ENCODE measurements around the gene GALNT5.

Gene GALNT5

DNA sequence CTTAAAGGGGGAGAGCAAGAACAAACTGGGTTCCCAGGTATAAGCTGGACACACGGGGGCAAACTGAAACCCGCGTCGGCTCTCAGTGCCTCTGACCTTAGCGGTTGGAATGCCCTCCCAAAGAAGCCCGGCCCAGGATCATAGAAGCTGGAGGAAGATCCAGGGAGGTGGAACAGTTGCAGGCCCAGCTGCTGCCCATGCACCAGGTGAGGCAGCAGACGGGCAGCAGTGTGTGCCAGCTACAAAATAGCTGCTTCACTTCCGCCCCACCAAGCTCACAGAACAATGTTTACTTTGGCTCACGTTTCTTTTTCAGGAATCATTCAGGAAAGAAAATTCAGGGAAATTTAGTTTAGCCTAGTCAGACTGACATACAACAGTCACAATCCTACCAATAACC, 72.0 kb downstream of the GALNT5 start:
- DNase-seq = no peak

DNA sequence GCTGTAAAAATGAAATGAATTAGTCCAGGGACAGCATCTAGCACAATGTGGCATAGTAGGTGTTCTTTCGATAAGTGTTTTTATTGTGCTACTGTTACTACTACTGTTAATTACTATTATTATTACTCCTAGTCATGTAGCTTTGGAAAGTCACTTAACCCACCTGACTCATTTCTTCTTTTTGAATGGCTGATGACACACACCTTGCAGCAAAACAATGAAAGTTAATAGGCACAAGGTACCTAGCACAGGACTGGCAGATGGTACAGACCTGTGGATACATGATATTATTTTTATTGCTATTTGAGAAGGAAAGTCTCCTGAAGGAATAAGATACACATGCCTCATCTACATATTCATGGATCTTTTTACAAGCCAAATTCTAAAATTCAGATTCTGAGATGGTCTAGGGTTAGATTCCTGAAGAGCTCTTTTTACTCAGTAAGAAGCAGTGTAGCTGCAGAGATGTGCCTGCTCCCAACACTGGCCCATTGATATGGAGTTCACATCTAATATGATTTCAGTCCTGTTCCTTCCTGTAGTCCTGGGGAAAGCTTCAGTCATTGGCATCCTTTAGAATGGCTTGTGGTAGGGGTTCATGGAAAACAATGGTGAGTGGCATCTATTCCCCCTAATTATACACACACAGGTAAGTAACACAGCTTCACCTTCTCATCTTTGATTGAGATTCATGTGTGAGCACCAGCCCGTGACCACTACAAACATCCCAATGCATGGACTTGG, 76.0 kb downstream of the GALNT5 start:
- no peak for DNase-seq

- DNase-seq = no peak
Measured at GRCh38 chr2:157334335-157334734, 76.8 kb downstream of the GALNT5 start.

DNA sequence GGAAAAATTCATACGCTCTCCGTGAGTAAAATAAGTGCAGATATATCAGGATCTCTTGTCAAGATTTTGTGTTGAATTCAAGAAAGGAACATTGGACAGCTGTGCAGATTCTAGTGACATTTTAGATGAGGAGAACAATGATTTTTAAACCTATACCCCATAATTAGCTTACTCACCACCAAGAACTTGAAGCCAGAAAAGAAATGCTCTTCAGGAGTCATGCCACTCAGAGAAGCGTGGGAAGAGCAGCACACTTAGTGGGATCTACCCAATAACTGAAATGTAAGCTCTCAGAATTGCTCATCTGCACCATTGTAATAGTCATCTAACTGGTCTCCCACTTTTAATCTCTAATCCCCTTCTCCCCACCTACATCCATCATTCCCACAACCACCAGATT, 77.3 kb downstream of the GALNT5 start:
- no peak for DNase-seq

DNA sequence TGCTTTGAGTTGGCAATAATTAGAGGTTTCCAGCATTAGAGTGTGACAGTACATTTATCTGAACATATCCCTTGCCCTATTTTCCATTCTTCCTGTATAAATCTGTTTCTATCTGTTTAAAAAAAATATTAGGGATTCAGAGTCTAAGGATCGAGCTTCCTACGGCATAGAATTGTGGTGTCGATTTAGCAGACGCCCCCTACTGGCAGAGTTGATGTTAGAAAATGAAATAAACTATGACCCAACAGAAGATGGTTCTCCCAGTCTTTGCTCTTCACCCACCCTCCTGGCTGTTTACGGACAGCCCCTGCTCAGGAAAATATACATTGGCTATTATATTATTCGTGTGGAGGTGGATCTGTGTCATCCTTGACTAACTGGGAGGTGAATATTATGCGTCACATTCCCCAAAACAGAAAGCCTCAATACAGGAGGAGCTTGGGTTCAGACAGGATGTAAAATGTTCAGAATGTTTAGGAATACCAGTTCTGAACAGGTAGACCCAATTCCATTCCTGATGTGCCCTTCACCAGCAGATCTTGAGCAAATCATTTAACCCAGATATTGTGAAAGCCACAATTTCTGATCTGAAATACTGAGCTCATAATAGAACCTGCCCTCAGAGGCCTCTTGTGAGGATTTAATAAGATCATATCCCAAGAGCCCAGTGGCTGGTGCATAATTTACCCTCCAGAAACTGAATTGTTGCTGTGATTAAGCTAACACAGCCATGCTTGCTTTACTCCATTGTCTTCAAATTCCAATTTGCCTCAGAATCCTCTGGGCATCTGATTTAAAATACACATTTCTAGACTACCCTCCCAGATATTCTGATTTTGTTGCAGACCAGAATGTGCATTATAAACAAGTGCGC, 78.9 kb downstream of the GALNT5 start:
- no peak for DNase-seq

GRCh38 chr2:157337978-157338377, 80.5 kb downstream of the GALNT5 start:
- DNase-seq = no peak

GRCh38 chr2:157339965-157340655, 82.6 kb downstream of the GALNT5 start:
- DNase-seq = no peak

- peak; percentile 42 for DNase-seq
Measured at GRCh38 chr2:157341381-157341780, 83.9 kb downstream of the GALNT5 start.

GRCh38 chr2:157345647-157346389, 88.3 kb downstream of the GALNT5 start:
- no peak for DNase-seq

DNA sequence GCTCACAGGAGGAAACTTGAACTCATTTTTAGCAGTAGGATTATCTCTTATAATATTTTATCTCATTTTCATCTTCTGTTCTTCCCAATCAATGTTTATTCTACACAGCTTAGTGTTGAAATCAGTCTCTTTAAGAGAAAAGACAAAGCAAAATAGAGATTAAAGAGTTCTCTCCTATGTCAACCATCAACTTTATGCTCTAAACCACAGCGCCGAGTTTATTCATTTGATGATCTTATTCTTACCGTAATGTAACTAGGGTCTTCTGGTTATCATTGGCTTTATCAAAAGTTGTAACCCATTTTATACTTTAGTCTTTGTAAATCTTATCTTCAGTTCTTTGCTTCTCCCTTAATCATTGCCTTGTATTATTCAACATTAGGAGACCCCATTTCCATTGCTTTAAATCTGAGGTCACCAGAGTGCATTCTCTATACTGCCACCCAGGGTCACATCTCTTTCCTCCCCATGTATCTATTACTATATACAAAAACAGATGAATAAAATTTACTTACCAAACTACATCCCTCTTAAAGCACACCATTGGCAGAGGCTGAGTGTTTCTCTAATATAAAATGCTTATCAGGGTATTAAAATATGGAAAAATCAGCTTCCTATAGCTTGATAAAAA, 90.9 kb downstream of the GALNT5 start:
- no peak for DNase-seq

GRCh38 chr2:157349949-157350515, 92.5 kb downstream of the GALNT5 start:
- DNase-seq = no peak

DNA sequence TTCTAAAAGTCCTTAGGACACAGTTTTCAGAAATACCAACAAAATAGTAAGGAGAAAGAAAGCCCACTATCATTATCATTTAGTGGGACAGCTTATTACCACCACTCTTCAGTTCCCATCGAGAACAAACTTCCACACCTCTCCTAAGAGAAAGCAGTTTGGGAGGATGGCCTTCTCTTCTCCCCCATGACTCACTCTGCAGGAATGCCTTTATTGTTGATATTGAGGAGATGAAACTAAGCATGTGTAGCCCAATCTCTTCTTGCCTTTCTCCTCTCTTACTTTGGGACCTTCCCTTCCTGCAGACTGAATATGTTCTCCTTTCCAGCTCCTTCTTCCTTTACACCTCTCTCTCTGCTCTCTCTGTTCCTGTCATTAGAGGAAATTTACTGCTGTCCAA, 98.1 kb downstream of the GALNT5 start:
- DNase-seq = no peak

DNA sequence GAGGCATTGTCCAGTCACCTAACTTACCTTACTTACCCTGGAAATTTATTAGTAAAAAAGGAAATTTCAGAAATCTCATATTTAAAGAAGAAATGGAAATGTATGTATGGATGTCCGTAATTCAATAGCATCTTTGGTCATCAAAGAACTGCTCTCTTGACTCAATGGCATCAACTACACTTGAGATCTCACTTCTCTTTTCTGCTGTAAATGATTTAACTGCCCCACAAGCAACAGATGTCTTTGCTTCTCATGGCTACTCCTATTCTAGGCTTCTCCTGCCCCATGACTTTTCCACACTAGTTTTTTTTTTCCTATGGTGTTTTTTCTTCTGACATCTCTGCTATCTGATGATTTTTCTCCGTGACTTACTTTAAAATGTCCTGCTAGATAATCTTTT, 102.1 kb downstream of the GALNT5 start:
- no peak for DNase-seq

DNA sequence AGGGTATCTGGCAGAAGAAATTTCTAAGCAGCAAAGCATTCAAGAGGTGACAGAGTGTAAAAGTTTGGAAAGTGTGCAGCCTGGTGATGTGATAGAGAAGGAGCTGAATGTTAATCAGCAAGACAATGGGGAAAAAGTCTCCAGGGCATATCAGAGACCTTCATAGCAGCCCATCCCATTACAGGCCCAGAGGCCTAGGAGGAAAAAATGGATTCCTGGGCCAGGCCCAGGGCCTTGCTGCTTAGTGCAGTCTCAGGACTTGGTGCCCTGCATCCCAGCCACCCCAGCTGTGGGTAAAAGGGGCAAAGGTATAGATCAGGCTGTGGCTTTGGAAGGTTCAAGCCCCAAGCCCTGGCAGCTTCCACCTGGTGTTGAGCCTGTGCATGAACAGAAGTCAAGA, 104.0 kb downstream of the GALNT5 start:
- DNase-seq = no peak

DNA sequence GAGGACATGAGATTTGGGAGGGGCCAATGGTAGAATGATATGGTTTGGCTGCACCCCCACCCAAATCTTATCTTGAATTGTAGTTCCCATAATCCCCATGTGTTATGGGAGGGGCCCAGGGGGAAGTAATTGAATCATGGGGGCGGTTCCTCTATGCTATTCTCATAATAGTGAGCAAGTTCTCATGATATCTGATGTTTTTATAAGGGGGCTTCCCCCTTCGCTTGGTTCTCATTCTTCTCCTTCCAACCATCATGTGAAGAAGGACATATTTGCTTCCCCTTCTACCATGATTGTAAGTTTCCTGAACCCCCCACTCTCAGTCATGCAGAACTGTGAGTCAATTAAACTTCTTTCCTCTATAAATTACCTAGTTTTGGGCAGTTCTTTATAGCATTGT, 105.1 kb downstream of the GALNT5 start:
- no peak for DNase-seq

DNA sequence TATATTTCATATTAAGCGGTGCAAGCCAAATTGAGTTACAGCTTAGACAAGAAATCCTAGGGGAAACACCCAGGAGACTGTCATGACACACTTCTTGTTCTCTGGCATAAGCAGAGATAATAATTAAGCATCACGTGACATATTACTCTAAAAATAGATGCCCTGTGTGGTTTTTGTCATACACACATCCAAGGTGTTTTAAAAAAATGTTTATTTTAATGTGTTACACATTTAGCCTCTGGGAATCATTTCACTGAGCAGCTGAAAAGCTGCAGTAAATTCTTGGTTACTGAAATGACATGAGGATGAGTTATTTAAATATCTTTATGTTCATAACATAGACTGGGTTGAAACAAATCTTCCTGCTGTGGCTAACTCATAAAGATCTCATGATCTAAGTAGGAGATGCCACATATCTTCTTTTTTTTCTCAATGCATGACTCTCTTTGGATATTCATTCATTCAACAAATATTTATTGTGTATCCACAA, 106.2 kb downstream of the GALNT5 start:
- no peak for DNase-seq
